Activated CD8-positive, alpha-beta T cell treated with anti-CD3 and anti-CD28 coated beads for 36 hours (primary cell): ENCODE results near the gene CHD6. TPM values are rescaled to one million over a fixed set of nuclear protein-coding genes. Genes with fewer than 3 reads are reported as not detected.

Source experiments
- ATAC-seq: fragments of 200-7000 bp; cut with Tn5 transposase; one replicate; pipeline ENCODE4 v1.10.0; 2021; ENCODE audit warnings: mild to moderate bottlenecking, moderate library complexity
- CTCF ChIA-PET: fragments of 350-600 bp; sonication (Branson Sonifier 250); formaldehyde crosslinking; loops from one replicate; lab custom pipeline; 2021; ENCODE audit warnings: antibody characterized with exemption; lab: Charles Lee
- POLR2A ChIA-PET: fragments of 350-600 bp; sonication (Branson Sonifier 250); formaldehyde crosslinking; loops from one replicate; lab custom pipeline; 2021; ENCODE audit warnings: antibody characterized with exemption; lab: Charles Lee
- DNase-seq: peaks from one replicate; pipeline ENCODE4 v3.0.0-alpha.2; 2020
- H3K27ac Mint-ChIP-seq: one replicate; pipeline ENCODE4 v1.8.0; 2021; ENCODE audit warnings: mild to moderate bottlenecking, mixed read lengths
- H3K27me3 Mint-ChIP-seq: one replicate; pipeline ENCODE4 v1.8.0; 2021; ENCODE audit warnings: mixed read lengths
- H3K36me3 Mint-ChIP-seq: one replicate; pipeline ENCODE4 v1.8.0; 2021; ENCODE audit warnings: low read depth, mixed read lengths
- H3K4me1 Mint-ChIP-seq: one replicate; pipeline ENCODE4 v1.8.0; 2021; ENCODE audit warnings: low read depth, mixed read lengths
- H3K4me3 Mint-ChIP-seq: one replicate; pipeline ENCODE4 v1.8.0; 2021; ENCODE audit warnings: mild to moderate bottlenecking, moderate library complexity, mixed read lengths
- H3K9me3 Mint-ChIP-seq: one replicate; pipeline ENCODE4 v1.8.0; 2021; ENCODE audit warnings: mixed read lengths
- intact Hi-C: fragments of 100-400 bp; cut with micrococcal nuclease; formaldehyde crosslinking; loops from one replicate; pipeline ENCODE4 v1.10.0; 2022
- total RNA-seq, 2 experiments: library from RNA; stranded (reverse); gene quantifications; one replicate each; pipeline ENCODE4 v1.2.3, GENCODE V29; 2021
- TF ChIP-seq, protein P1 (sequence below): fragments of 200-600 bp; IDR thresholded peaks from one replicate; pipeline ENCODE4 v1.8.0; 2022; ENCODE audit warnings: antibody characterized with exemption, mild to moderate bottlenecking

CHD6 gene
- total RNA-seq, 2 experiments from 2014 or later, result 25.4 to 28.2 TPM

GRCh38 chr20:41532935-41533334 is 85.2 kb downstream of the CHD6 start:
- ChIA-PET CTCF (interaction anchor here (1.3 kb wide), 1 partner anchor 12 kb away, joined by 3 read pairs; no protein-coding TSS in a partner anchor), POLR2A (no interaction called here)
- TF ChIP-seq, protein P1, sequence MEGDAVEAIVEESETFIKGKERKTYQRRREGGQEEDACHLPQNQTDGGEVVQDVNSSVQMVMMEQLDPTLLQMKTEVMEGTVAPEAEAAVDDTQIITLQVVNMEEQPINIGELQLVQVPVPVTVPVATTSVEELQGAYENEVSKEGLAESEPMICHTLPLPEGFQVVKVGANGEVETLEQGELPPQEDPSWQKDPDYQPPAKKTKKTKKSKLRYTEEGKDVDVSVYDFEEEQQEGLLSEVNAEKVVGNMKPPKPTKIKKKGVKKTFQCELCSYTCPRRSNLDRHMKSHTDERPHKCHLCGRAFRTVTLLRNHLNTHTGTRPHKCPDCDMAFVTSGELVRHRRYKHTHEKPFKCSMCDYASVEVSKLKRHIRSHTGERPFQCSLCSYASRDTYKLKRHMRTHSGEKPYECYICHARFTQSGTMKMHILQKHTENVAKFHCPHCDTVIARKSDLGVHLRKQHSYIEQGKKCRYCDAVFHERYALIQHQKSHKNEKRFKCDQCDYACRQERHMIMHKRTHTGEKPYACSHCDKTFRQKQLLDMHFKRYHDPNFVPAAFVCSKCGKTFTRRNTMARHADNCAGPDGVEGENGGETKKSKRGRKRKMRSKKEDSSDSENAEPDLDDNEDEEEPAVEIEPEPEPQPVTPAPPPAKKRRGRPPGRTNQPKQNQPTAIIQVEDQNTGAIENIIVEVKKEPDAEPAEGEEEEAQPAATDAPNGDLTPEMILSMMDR, result no peak
- Mint-ChIP-seq H3K27ac (no peak overlapping the region), H3K4me1 (peaks cover 19% of the 10 kb centered on the region), H3K36me3 (peaks cover 9% of the 10 kb centered on the region), H3K9me3 (peaks cover 7% of the 10 kb centered on the region), H3K4me3 (no peak overlapping the region), H3K27me3 (no peaks in the 10 kb centered on the region)
- intact Hi-C loops, result no loop called here
- DNase-seq (no peak), ATAC-seq (no peak)

- CTCF ChIA-PET, result no interaction called here
Measured at GRCh38 chr20:41531518-41532275, 86.5 kb downstream of the CHD6 start.

DNA sequence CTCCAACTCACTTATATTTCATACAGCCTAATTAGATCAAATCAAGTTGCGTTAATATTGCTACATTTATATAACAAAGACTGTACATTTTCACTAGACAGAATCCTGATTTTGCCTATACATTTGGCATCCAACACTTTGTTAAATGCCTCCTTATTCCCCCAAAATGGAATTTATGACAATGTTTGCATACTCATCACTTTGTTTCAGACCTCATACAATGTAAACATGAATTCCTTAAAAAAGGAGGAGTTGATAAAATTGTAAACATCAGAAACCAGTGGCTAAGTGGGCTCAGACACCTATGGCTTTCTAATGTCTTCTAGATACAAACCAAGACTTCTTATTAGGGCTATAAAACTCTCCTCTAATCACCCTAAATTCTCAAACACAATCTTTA is 87.3 kb downstream of the CHD6 start:
- intact Hi-C loops, result no loop called here
- Mint-ChIP-seq H3K9me3 (no peaks in the 10 kb centered on the region), H3K4me1 (peaks cover 28% of the 10 kb centered on the region), H3K27me3 (no peaks in the 10 kb centered on the region), H3K4me3 (no peak overlapping the region), H3K27ac (no peak overlapping the region), H3K36me3 (peaks cover 3% of the 10 kb centered on the region)
- ATAC-seq (no peak), DNase-seq (no peak)
- TF ChIP-seq, protein P1, result no peak
- CTCF ChIA-PET, result no interaction called here
- POLR2A ChIA-PET, result no interaction called here

More at GRCh38 chr20:41531518-41532275, 86.5 kb downstream of the CHD6 start:
- ATAC-seq, result no peak
- POLR2A ChIA-PET, result no interaction called here
- intact Hi-C loops, result no loop called here
- TF ChIP-seq, protein P1, result no peak
- Mint-ChIP-seq H3K9me3 (no peaks in the 10 kb centered on the region), H3K4me3 (no peak overlapping the region), H3K27me3 (no peaks in the 10 kb centered on the region), H3K36me3 (peaks cover 3% of the 10 kb centered on the region), H3K27ac (no peak overlapping the region), H3K4me1 (peaks cover 21% of the 10 kb centered on the region)
- no peak for DNase-seq

DNA sequence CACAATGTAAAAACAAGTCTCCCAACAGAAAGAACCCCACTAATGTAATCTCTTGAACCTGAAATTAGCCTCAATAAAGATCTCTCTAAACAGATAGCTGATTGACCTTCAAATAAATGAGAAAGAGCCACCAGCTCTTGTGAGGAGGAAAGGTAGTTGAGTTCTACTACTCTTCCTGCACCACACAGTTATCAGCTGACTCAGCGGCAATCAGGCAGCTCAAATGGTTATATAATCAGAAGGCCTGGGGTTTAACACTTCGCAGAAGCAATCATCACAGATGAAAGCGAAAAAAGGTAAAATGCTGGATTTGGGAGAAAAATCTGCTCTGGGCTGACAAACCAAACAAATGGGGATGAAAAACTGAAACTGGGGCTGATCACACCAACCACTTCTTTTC is 91.8 kb downstream of the CHD6 start:
- peaks cover 29% of the 10 kb centered on the region for H3K4me1 Mint-ChIP-seq
- CTCF ChIA-PET, result interaction anchor here (1.0 to 1.1 kb wide), 2 partner anchors 9 to 16 kb away, joined by 3 read pairs; no protein-coding TSS in a partner anchor

More for the DNA sequence above, 91.8 kb downstream of the CHD6 start:
- TF ChIP-seq, protein P1, result no peak
- DNase-seq (no peak), ATAC-seq (no peak)
- no peaks in the 10 kb centered on the region for H3K9me3 Mint-ChIP-seq
- H3K4me3 Mint-ChIP-seq, result no peak overlapping the region
- intact Hi-C loops, result no loop called here
- H3K27ac Mint-ChIP-seq, result no peak overlapping the region
- POLR2A ChIA-PET, result no interaction called here
- H3K27me3 Mint-ChIP-seq, result no peaks in the 10 kb centered on the region
- H3K36me3 Mint-ChIP-seq, result peaks cover 12% of the 10 kb centered on the region
